ENCODE measurements around the gene WSCD2. TPM values are rescaled to one million over a fixed set of nuclear protein-coding genes. Genes with fewer than 3 reads are reported as not detected.

The WSCD2 gene
- total RNA-seq, 1 donor from 2014 or later = 72.9 TPM

GRCh38 chr12:108179305-108179704 is 50.2 kb downstream of the WSCD2 start:
- DNase-seq (ENCODE audit: extremely low spot score, unreplicated experiment) = no peak
- no peak for TF ChIP-seq CTCF (conservative IDR thresholded peaks at IDR 0.05)
- Mint-ChIP-seq H3K27me3 (peaks cover 10% of the 10 kb centered on the region), H3K4me3 (no peak overlapping the region), H3K36me3 (no peaks in the 10 kb centered on the region), H3K27ac (no peak overlapping the region), H3K9me3 (no peaks in the 10 kb centered on the region), H3K4me1 (ENCODE audit: unreplicated experiment) (peaks cover 5% of the 10 kb centered on the region)

GRCh38 chr12:108180255-108181094 is 51.4 kb downstream of the WSCD2 start:
- no peaks in the 10 kb centered on the region for H3K9me3 Mint-ChIP-seq
- H3K4me3 Mint-ChIP-seq = no peak overlapping the region

GRCh38 chr12:108181095-108181454 is 52.0 kb downstream of the WSCD2 start:
- no peaks in the 10 kb centered on the region for H3K9me3 Mint-ChIP-seq
- peaks cover 15% of the 10 kb centered on the region for H3K27me3 Mint-ChIP-seq
- no peaks in the 10 kb centered on the region for H3K36me3 Mint-ChIP-seq
- no peak for TF ChIP-seq CTCF (conservative IDR thresholded peaks at IDR 0.05)
- DNase-seq (ENCODE audit: extremely low spot score, unreplicated experiment) = no peak
- peaks cover 5% of the 10 kb centered on the region for H3K4me1 Mint-ChIP-seq (ENCODE audit: unreplicated experiment)
- no peak overlapping the region for H3K27ac Mint-ChIP-seq
- no peak overlapping the region for H3K4me3 Mint-ChIP-seq

More at GRCh38 chr12:108180255-108181094, 51.4 kb downstream of the WSCD2 start:
- Mint-ChIP-seq H3K4me1 (ENCODE audit: unreplicated experiment) (peaks cover 5% of the 10 kb centered on the region), H3K27ac (no peak overlapping the region), H3K36me3 (no peaks in the 10 kb centered on the region), H3K27me3 (peaks cover 13% of the 10 kb centered on the region)
- no peak for DNase-seq (ENCODE audit: extremely low spot score, unreplicated experiment)
- TF ChIP-seq CTCF (conservative IDR thresholded peaks at IDR 0.05) = no peak

- TF ChIP-seq CTCF (conservative IDR thresholded peaks at IDR 0.05) = no peak
- Mint-ChIP-seq H3K9me3 (no peaks in the 10 kb centered on the region), H3K27me3 (peaks cover 24% of the 10 kb centered on the region), H3K36me3 (no peaks in the 10 kb centered on the region), H3K4me3 (no peak overlapping the region), H3K27ac (no peak overlapping the region), H3K4me1 (ENCODE audit: unreplicated experiment) (peaks cover 5% of the 10 kb centered on the region)
- DNase-seq (ENCODE audit: extremely low spot score, unreplicated experiment) = no peak
These were observed 53.0 kb downstream of the WSCD2 start for GRCh38 chr12:108182096-108182495.

- Mint-ChIP-seq H3K4me3 (no peak overlapping the region), H3K4me1 (ENCODE audit: unreplicated experiment) (peaks cover 5% of the 10 kb centered on the region), H3K27ac (no peak overlapping the region), H3K36me3 (no peaks in the 10 kb centered on the region), H3K27me3 (peaks cover 27% of the 10 kb centered on the region), H3K9me3 (no peaks in the 10 kb centered on the region)
- TF ChIP-seq CTCF (conservative IDR thresholded peaks at IDR 0.05) = no peak
- DNase-seq (ENCODE audit: extremely low spot score, unreplicated experiment) = no peak
These were observed 55.9 kb downstream of the WSCD2 start for GRCh38 chr12:108185002-108185401.

Measured in type B pancreatic cell (in vitro differentiated cells).